ENCODE data around the gene MESP1.

GRCh38 chr15:89761929-89762328, 10.9 kb upstream of the MESP1 start:
- TF ChIP-seq CTCF (IDR thresholded peaks at IDR 0.05 in 8 of 11, conservative IDR thresholded peaks at IDR 0.05 in 3 of 11): no peak
- TF ChIP-seq POLR2AphosphoS5 (IDR thresholded peaks at IDR 0.05): no peak

Measured in spleen (tissue), 7 donors.